Hypothalamus (tissue), 51 donors: ENCODE data around the gene TTC21A.

Experiments
- DNase-seq, 51 donors: peaks; one replicate each; lab custom pipeline; 2025; lab: John Stamatoyannopoulos, UW

Gene TTC21A

GRCh38 chr3:39097716-39098472 lies 9.6 kb upstream of the TTC21A start:
- DNase-seq, result peak in 1 of 51 donors; percentile 35

GRCh38 chr3:39098473-39099000 lies 8.9 kb upstream of the TTC21A start:
- no peak for DNase-seq

- DNase-seq, result no peak
These were observed 8.2 kb upstream of the TTC21A start for GRCh38 chr3:39099242-39099641.

- DNase-seq, result no peak
These were observed 7.6 kb upstream of the TTC21A start for GRCh38 chr3:39099738-39100499.

GRCh38 chr3:39100500-39100886 lies 7.0 kb upstream of the TTC21A start:
- DNase-seq, result no peak

- DNase-seq, result peak in 1 of 51 donors; percentile 12
These were observed 6.3 kb upstream of the TTC21A start for GRCh38 chr3:39101022-39101689.

GRCh38 chr3:39102504-39103323 lies 4.8 kb upstream of the TTC21A start:
- no peak for DNase-seq

GRCh38 chr3:39103324-39103693 lies 4.2 kb upstream of the TTC21A start:
- no peak for DNase-seq

- DNase-seq, result no peak
These were observed 3.5 kb upstream of the TTC21A start for GRCh38 chr3:39103791-39104552.

- DNase-seq, result no peak
These were observed 2.4 kb upstream of the TTC21A start for GRCh38 chr3:39104961-39105686.

GRCh38 chr3:39105687-39106063 lies 1.8 kb upstream of the TTC21A start:
- DNase-seq, result no peak

GRCh38 chr3:39106281-39106811 lies 1.1 kb upstream of the TTC21A start:
- peak in 1 of 51 donors; percentile 50 for DNase-seq

- peak in 24 of 51 donors; percentile 34 to 77 (median 66) for DNase-seq
These were observed 561 bp upstream of the TTC21A start for GRCh38 chr3:39106851-39107387.

- DNase-seq, result peak in 2 of 51 donors; percentile 48 to 70
These were observed 775 bp downstream of the TTC21A start for GRCh38 chr3:39108200-39108710.

- no peak for DNase-seq
These were observed 1.6 kb downstream of the TTC21A start for GRCh38 chr3:39109086-39109485.

GRCh38 chr3:39110041-39110639 lies 2.7 kb downstream of the TTC21A start:
- no peak for DNase-seq

- no peak for DNase-seq
These were observed 4.6 kb downstream of the TTC21A start for GRCh38 chr3:39112113-39112512.

- DNase-seq, result no peak
These were observed 5.1 kb downstream of the TTC21A start for GRCh38 chr3:39112535-39112934.
